T47D (cell line): ENCODE results near the gene OR4N5.

Experiments used
- DNase-seq, 2 experiments: peaks; one replicate each; pipeline versions ENCODE4 v3.0.0 to v3.0.0-alpha.2; 2011 to 2012; ENCODE audit warnings: low read depth in 1 of 2, low spot score in 1 of 2
- JUND ChIP-seq: IDR thresholded peaks from 2 replicates; pipeline ENCODE4 v1.6.1; 2012; ENCODE audit warnings: low read depth
- in situ Hi-C: cut with HindIII; loops from 2 replicates; pipeline ENCODE4 v1.10.0; 2016; ENCODE audit warnings: low sequenced_read_pairs, low pct_unique_long_range_greater_than_20kb

OR4N5 gene

GRCh38 chr14:20176330-20176729, 37.7 kb downstream of the OR4N5 start:
- no peak for TF ChIP-seq JUND
- in situ Hi-C loops = no loop called here

DNA sequence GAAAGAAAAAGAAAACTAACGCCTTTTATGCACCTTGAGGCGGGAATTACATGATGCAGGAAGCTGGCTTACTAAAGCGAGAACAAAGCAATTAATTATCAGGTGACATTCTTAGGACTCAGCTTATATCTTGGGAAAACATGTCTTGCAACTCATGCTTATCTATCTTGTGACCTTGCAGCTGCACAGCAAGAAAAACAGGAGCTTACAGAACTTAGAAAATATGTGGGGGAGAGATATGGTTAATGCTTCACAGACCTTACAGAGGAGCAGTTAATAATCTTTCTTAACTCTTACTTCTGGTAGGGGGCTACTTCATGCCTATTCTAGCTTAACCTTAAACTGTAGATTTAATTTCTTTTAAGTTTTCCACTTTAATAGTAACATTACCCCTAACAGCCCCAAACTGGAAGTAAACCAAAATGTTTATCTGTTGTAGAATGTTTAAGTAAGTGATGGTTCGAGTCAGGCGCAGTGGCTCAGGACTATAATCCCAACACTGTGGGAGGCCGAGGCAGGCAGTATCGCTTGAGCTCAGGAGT, 38.9 kb downstream of the OR4N5 start:
- in situ Hi-C loops = no loop called here

More at GRCh38 chr14:20176330-20176729, 37.7 kb downstream of the OR4N5 start:
- DNase-seq = no peak

DNA sequence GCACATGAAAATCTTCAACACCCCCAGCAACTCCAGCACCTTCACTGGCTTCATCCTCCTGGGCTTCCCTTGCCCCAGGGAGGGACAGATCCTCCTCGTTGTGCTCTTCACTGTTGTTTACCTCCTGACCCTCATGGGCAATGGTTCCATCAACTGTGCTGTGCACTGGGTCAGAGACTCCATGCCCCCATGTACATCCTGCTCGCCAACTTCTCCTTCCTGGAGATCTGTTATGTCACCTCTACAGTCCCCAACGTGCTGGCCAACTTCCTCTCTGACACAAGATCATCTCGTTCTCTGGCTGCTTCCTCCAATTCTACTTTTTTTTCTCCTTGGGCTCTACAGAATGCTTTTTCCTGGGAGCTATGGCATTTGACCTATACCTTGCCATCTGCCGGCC, 40.6 kb downstream of the OR4N5 start:
- no peak for TF ChIP-seq JUND
- in situ Hi-C loops = no loop called here
- no peak for DNase-seq

More for the DNA sequence above, 38.9 kb downstream of the OR4N5 start:
- DNase-seq = no peak
- no peak for TF ChIP-seq JUND

DNA sequence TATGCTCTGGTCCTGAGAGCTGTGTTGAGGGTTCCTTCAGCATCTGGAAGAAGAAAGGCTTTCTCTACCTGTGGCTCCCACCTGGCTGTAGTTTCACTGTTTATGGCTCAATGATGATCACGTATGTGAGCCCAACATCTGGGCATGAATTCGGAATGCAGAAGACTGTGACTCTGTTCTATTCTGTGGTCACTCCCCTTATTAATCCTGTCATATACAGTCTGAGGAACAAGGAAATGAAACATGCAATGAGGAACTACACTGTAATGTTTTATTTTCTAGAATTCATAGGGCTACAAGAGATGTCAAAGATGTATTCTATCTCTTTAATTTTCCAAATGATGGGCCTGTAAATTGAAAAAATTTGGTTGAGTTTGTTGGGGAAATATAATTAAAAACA, 41.3 kb downstream of the OR4N5 start:
- DNase-seq = no peak
- TF ChIP-seq JUND = no peak
- in situ Hi-C loops = no loop called here

DNA sequence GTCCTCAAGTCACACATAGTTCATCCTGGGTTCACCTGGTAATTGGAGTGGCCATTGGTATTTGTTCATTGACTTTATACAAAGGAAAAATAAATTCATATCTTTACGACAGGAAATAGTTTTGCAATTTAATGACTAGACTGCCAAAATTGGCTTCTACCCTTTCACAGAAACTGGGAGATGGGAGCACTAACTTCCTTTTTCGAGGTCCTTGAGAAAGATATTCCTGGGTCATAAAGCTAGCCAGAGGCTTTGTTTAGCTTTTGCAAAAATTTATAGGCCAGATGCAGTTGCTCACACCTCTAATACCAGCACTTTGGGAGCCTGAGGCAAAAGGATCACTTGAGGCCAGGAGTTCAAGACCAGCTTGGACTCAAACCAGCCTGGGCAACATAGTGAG, 41.9 kb downstream of the OR4N5 start:
- in situ Hi-C loops = no loop called here
- no peak for DNase-seq
- no peak for TF ChIP-seq JUND

- no peak for DNase-seq
- in situ Hi-C loops = no loop called here
These were observed 45.6 kb downstream of the OR4N5 start for GRCh38 chr14:20184181-20184580.

GRCh38 chr14:20190596-20190995, 52.0 kb downstream of the OR4N5 start, which contains the start of gene OR11G2:
OR11G2 (plus strand) TSS chr14:20190896; CDS start chr14:20197438, 6,542 bp downstream.
- no peak for TF ChIP-seq JUND
- in situ Hi-C loops = no loop called here
- no peak for DNase-seq

More at GRCh38 chr14:20184181-20184580, 45.6 kb downstream of the OR4N5 start:
- no peak for TF ChIP-seq JUND

- in situ Hi-C loops = no loop called here
- TF ChIP-seq JUND = no peak
- peak in 1 of 2 experiments; percentile 25 for DNase-seq
These were observed 52.8 kb downstream of the OR4N5 start for GRCh38 chr14:20191396-20191795.

DNA sequence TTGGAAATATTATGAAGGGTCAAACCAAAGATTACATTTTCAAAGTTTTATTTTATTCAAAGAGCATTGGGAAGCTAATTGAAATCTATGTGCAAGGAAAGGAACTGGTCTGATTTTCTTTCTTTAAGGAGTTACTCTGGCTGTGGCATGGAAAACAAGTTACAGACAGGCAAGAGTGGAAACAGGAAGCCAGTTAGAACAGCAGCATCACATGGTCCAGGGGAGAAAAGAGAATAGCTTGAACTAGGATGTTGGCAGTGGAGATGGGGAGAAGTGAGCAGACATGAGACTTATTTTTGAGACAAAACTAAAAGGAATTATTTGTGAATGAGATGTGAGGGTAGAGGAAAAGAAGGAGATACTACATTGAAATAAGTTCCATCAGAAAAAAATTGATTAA, 55.5 kb downstream of the OR4N5 start:
- in situ Hi-C loops = no loop called here
- TF ChIP-seq JUND = no peak

More for the DNA sequence above, 55.5 kb downstream of the OR4N5 start:
- no peak for DNase-seq
